H9 (cell line): ENCODE data around the gene WFDC1. TPM values are rescaled to one million over a fixed set of nuclear protein-coding genes. Genes with fewer than 3 reads are reported as not detected.

Experiments used
- DNase-seq: peaks from one replicate; pipeline ENCODE4 v3.0.0-alpha.2; 2017
- H2AFZ ChIP-seq: one replicate; pipeline ENCODE4 v1.6.1; 2013; ENCODE audit warnings: mild to moderate bottlenecking, low read length, control low read depth, moderate library complexity
- H2AK5ac ChIP-seq: 2 replicates; pipeline ENCODE4 v1.6.1; 2013; ENCODE audit warnings: low read length, control low read depth, mixed read lengths; ENCODE audit not compliant: insufficient read length
- H2BK120ac ChIP-seq: one replicate; pipeline ENCODE4 v1.6.1; 2013; ENCODE audit warnings: low read depth, mild to moderate bottlenecking, low read length, control low read depth, inconsistent platforms; ENCODE audit not compliant: poor library complexity, severe bottlenecking
- H2BK12ac ChIP-seq: 2 replicates; pipeline ENCODE4 v1.6.1; 2013; ENCODE audit warnings: low read length, control low read depth, mixed read lengths, low read depth; ENCODE audit not compliant: insufficient read length
- H2BK15ac ChIP-seq: 2 replicates; pipeline ENCODE4 v1.6.1; 2013; ENCODE audit warnings: low read depth, low read length, control low read depth
- H2BK20ac ChIP-seq: one replicate; pipeline ENCODE4 v1.6.1; 2013; ENCODE audit warnings: low read depth, mild to moderate bottlenecking, low read length, control low read depth, inconsistent platforms; ENCODE audit not compliant: poor library complexity, severe bottlenecking
- H2BK5ac ChIP-seq: 2 replicates; pipeline ENCODE4 v1.6.1; 2013; ENCODE audit warnings: low read length, control low read depth, mixed read lengths; ENCODE audit not compliant: insufficient read length
- H3K14ac ChIP-seq: 2 replicates; pipeline ENCODE4 v1.6.1; 2013; ENCODE audit warnings: low read length, control low read depth; ENCODE audit not compliant: insufficient read depth
- H3K18ac ChIP-seq: 2 replicates; pipeline ENCODE4 v1.6.1; 2013; ENCODE audit warnings: low read depth, mild to moderate bottlenecking, mixed read lengths, low read length, control low read depth; ENCODE audit not compliant: insufficient read length
- H3K23ac ChIP-seq: 2 replicates; pipeline ENCODE4 v1.6.1; 2013; ENCODE audit warnings: low read length, control low read depth, mixed read lengths, low read depth; ENCODE audit not compliant: insufficient read length
- H3K23me2 ChIP-seq: 2 replicates; pipeline ENCODE4 v1.6.1; 2013; ENCODE audit warnings: low read depth, mild to moderate bottlenecking, mixed read lengths, low read length, control low read depth; ENCODE audit not compliant: insufficient read length, poor library complexity, severe bottlenecking
- H3K27ac ChIP-seq: 2 replicates; pipeline ENCODE4 v1.5.1; 2013; ENCODE audit warnings: low read length, control low read depth, mixed read lengths, low read depth; ENCODE audit not compliant: insufficient read length
- H3K27me3 ChIP-seq: 2 replicates; pipeline ENCODE4 v1.6.1; 2013; ENCODE audit warnings: low read length, control low read depth, inconsistent platforms; ENCODE audit not compliant: insufficient read depth
- H3K4ac ChIP-seq: 2 replicates; pipeline ENCODE4 v1.6.1; 2013; ENCODE audit warnings: low read depth, mild to moderate bottlenecking, control low read depth, inconsistent platforms, low read length, moderate library complexity
- H3K4me1 ChIP-seq: 2 replicates; pipeline ENCODE4 v1.6.1; 2013; ENCODE audit warnings: low read length, control low read depth, inconsistent platforms; ENCODE audit not compliant: insufficient read depth
- H3K4me2 ChIP-seq: 2 replicates; pipeline ENCODE4 v1.6.1; 2013; ENCODE audit warnings: low read length, control low read depth, mixed read lengths; ENCODE audit not compliant: insufficient read length, insufficient read depth
- H3K56ac ChIP-seq: 2 replicates; pipeline ENCODE4 v1.6.1; 2013; ENCODE audit warnings: low read depth, mild to moderate bottlenecking, mixed read lengths, low read length, control low read depth; ENCODE audit not compliant: insufficient read length
- H3K79me1 ChIP-seq: 2 replicates; pipeline ENCODE4 v1.6.1; 2013; ENCODE audit warnings: low read depth, mild to moderate bottlenecking, moderate library complexity, low read length, control low read depth, inconsistent platforms; ENCODE audit not compliant: insufficient read depth, poor library complexity, severe bottlenecking
- H3K79me2 ChIP-seq: 2 replicates; pipeline ENCODE4 v1.6.1; 2013; ENCODE audit warnings: low read length, control low read depth, inconsistent platforms; ENCODE audit not compliant: insufficient read depth
- H3K9ac ChIP-seq: 2 replicates; pipeline ENCODE4 v1.6.1; 2013; ENCODE audit warnings: low read length, control low read depth, mixed read lengths; ENCODE audit not compliant: insufficient read length; ENCODE audit errors: extremely low read depth
- H3K9me3 ChIP-seq: one replicate; pipeline ENCODE4 v1.6.1; 2013; ENCODE audit warnings: low read depth, low read length, inconsistent platforms; ENCODE audit not compliant: control insufficient read depth
- H3T11ph ChIP-seq: one replicate; pipeline ENCODE4 v1.6.1; 2013; ENCODE audit warnings: mild to moderate bottlenecking, low read length, control low read depth, inconsistent platforms
- H4K20me1 ChIP-seq: one replicate; pipeline ENCODE4 v1.6.1; 2013; ENCODE audit not compliant: control insufficient read depth, insufficient read length, insufficient read depth
- H4K5ac ChIP-seq: 2 replicates; pipeline ENCODE4 v1.6.1; 2013; ENCODE audit warnings: low read depth, mild to moderate bottlenecking, mixed read lengths, low read length, control low read depth; ENCODE audit not compliant: insufficient read length
- H4K8ac ChIP-seq: replicated peaks from 2 replicates; pipeline ENCODE4 v1.6.1; 2013; ENCODE audit warnings: low read length, control low read depth, mixed read lengths, low read depth; ENCODE audit not compliant: insufficient read length
- H4K91ac ChIP-seq: 2 replicates; pipeline ENCODE4 v1.6.1; 2013; ENCODE audit warnings: low read depth, mild to moderate bottlenecking, moderate library complexity, mixed read lengths, low read length, control low read depth; ENCODE audit not compliant: insufficient read length
- H3K27ac Mint-ChIP-seq, 3 experiments: 2 replicates in 2 of 3; 3 replicates in 1 of 3; pipeline ENCODE4 v1.8.0; 2020 to 2021; ENCODE audit warnings: mixed read lengths in 3 of 3, mild to moderate bottlenecking in 1 of 3, moderate library complexity in 1 of 3
- H3K27me3 Mint-ChIP-seq: 2 replicates; pipeline ENCODE4 v1.8.0; 2021; ENCODE audit warnings: low read depth, mild to moderate bottlenecking, moderate library complexity, mixed read lengths
- H3K36me3 Mint-ChIP-seq, 3 experiments: 2 replicates in 2 of 3; 3 replicates in 1 of 3; pipeline ENCODE4 v1.8.0; 2020 to 2021; ENCODE audit warnings: low read depth in 3 of 3, mixed read lengths in 3 of 3; ENCODE audit not compliant: insufficient read depth in 1 of 3
- H3K4me1 Mint-ChIP-seq, 2 experiments: 2 replicates each; pipeline ENCODE4 v1.8.0; 2020; ENCODE audit warnings: mixed read lengths in 2 of 2
- H3K4me3 Mint-ChIP-seq, 2 experiments: 2 replicates in 1 of 2; 3 replicates in 1 of 2; pipeline ENCODE4 v1.8.0; 2020 to 2021; ENCODE audit warnings: mild to moderate bottlenecking in 2 of 2, mixed read lengths in 2 of 2, moderate library complexity in 1 of 2
- H3K9me3 Mint-ChIP-seq, 2 experiments: 2 replicates in 1 of 2; 3 replicates in 1 of 2; pipeline ENCODE4 v1.8.0; 2020; ENCODE audit warnings: mild to moderate bottlenecking in 2 of 2, mixed read lengths in 2 of 2, moderate library complexity in 1 of 2
- WGBS: extraction: QIAGEN DNeasy Blood & Tissue Kit; methylation state at CpG from one replicate; pipeline ENCODE4 v1.1.7; 2013; ENCODE audit warnings: missing lambda C conversion rate, low lambda C conversion rate, mixed read lengths; ENCODE audit not compliant: insufficient read length; ENCODE audit errors: extremely low coverage; 5-methylcytosine and 5-hydroxymethylcytosine counted together
- total RNA-seq: library from RNA; stranded (reverse); gene quantifications from 2 replicates; pipeline ENCODE4 v1.2.1, GENCODE V29; 2021
- TF ChIP-seq, protein P1 (sequence below): fragments of 200-600 bp; sonication (generic); conservative IDR thresholded peaks from 3 replicates; pipeline ENCODE4 v1.8.0; 2021; ENCODE audit warnings: antibody characterized with exemption, mild to moderate bottlenecking

The WFDC1 gene
- total RNA-seq, 1 experiment from 2014 or later: 0.24 TPM

DNA sequence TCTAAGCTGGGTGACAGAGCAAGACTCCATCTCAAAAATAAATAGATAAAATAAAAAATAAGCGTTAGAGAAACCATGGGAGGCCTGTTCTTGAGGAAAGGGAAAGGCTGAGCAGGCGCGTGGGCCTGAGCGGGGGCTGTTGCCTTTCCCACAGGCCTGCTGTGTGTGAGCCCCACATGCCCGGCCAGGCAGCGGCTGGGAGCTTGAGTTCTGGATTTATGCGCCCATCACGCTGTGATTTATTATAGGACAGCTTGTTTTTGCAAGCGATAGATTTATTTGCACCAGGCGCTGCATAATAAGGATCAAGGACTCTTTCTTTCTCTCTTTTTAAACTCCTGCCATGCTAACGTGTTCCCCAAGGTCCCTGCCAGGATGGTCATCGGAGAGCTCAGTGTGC lies 14.8 kb upstream of the WFDC1 start:
- H3K23me2 ChIP-seq: no peaks in the 10 kb centered on the region
- no peak overlapping the region for H2BK20ac ChIP-seq
- no peak overlapping the region for H2AK5ac ChIP-seq
- no peak overlapping the region for H4K91ac ChIP-seq
- H4K8ac ChIP-seq: no peak overlapping the region
- Mint-ChIP-seq H3K36me3 (no peaks in the 10 kb centered on the region), H3K4me3 (no peak overlapping the region), H3K9me3 (no peaks in the 10 kb centered on the region), H3K27me3 (peaks cover 5% of the 10 kb centered on the region), H3K27ac (no peak overlapping the region), H3K4me1 (peaks cover 27 to 34% of the 10 kb centered on the region in 2 experiments)
- no peak overlapping the region for H3T11ph ChIP-seq
- H3K27ac ChIP-seq: no peak overlapping the region
- no peak overlapping the region for H3K9ac ChIP-seq
- no peaks in the 10 kb centered on the region for H4K20me1 ChIP-seq
- WGBS: no CpG with 5 or more reads among the region's 12 CpGs
- no peak overlapping the region for H3K23ac ChIP-seq
- H3K79me1 ChIP-seq: no peaks in the 10 kb centered on the region
- no peak overlapping the region for H4K5ac ChIP-seq
- TF ChIP-seq, protein P1, sequence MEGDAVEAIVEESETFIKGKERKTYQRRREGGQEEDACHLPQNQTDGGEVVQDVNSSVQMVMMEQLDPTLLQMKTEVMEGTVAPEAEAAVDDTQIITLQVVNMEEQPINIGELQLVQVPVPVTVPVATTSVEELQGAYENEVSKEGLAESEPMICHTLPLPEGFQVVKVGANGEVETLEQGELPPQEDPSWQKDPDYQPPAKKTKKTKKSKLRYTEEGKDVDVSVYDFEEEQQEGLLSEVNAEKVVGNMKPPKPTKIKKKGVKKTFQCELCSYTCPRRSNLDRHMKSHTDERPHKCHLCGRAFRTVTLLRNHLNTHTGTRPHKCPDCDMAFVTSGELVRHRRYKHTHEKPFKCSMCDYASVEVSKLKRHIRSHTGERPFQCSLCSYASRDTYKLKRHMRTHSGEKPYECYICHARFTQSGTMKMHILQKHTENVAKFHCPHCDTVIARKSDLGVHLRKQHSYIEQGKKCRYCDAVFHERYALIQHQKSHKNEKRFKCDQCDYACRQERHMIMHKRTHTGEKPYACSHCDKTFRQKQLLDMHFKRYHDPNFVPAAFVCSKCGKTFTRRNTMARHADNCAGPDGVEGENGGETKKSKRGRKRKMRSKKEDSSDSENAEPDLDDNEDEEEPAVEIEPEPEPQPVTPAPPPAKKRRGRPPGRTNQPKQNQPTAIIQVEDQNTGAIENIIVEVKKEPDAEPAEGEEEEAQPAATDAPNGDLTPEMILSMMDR: no peak
- no peak overlapping the region for H2BK15ac ChIP-seq
- no peak overlapping the region for H2AFZ ChIP-seq
- no peak for DNase-seq
- no peak overlapping the region for H3K14ac ChIP-seq
- H3K4me2 ChIP-seq: no peak overlapping the region
- no peaks in the 10 kb centered on the region for H3K9me3 ChIP-seq
- no peak overlapping the region for H2BK12ac ChIP-seq
- H3K18ac ChIP-seq: no peak overlapping the region
- no peaks in the 10 kb centered on the region for H3K27me3 ChIP-seq
- no peak overlapping the region for H3K56ac ChIP-seq
- peaks cover 4% of the 10 kb centered on the region; the same call in 1 of the 2 replicates for H3K4me1 ChIP-seq
- H2BK120ac ChIP-seq: no peak overlapping the region
- no peak overlapping the region for H2BK5ac ChIP-seq
- H3K79me2 ChIP-seq: no peaks in the 10 kb centered on the region
- H3K4ac ChIP-seq: no peak overlapping the region
